Activated CD8-positive, alpha-beta memory T cell treated with anti-CD3 and anti-CD28 coated beads for 36 hours (primary cell): Measurements from ENCODE around the gene WNT3A. TPM values are rescaled to one million over a fixed set of nuclear protein-coding genes. Genes with fewer than 3 reads are reported as not detected.

Source experiments
- CTCF ChIA-PET: fragments of 350-600 bp; sonication (Branson Sonifier 250); formaldehyde crosslinking; loops from one replicate; lab custom pipeline; 2021; ENCODE audit warnings: antibody characterized with exemption; lab: Charles Lee
- POLR2A ChIA-PET: fragments of 350-600 bp; sonication (Branson Sonifier 250); formaldehyde crosslinking; loops from one replicate; lab custom pipeline; 2021; ENCODE audit warnings: antibody characterized with exemption; lab: Charles Lee
- total RNA-seq, 2 experiments: library from RNA; stranded (reverse); gene quantifications; one replicate each; pipeline ENCODE4 v1.2.3, GENCODE V29; 2021

Gene WNT3A
- total RNA-seq, 2 experiments from 2014 or later = not detected

DNA sequence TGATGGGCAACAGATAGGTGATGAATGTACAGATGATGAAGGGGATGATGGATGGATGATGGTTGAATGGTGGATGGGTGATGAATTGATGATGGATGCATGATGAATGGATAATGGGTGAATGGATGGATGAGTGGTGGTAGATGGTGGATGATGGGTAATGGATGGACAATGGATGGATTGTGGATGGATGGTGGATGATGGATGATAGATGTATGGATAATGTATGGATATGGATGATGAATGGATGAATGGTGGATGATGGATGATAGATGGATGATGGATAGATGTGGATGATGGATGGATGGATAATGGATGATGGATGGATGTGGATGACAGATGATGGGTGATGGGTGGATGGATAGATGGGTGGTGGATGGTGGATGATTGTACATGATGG, 35.7 kb downstream of the WNT3A start:
- ChIA-PET CTCF (no interaction called here), POLR2A (no interaction called here)

DNA sequence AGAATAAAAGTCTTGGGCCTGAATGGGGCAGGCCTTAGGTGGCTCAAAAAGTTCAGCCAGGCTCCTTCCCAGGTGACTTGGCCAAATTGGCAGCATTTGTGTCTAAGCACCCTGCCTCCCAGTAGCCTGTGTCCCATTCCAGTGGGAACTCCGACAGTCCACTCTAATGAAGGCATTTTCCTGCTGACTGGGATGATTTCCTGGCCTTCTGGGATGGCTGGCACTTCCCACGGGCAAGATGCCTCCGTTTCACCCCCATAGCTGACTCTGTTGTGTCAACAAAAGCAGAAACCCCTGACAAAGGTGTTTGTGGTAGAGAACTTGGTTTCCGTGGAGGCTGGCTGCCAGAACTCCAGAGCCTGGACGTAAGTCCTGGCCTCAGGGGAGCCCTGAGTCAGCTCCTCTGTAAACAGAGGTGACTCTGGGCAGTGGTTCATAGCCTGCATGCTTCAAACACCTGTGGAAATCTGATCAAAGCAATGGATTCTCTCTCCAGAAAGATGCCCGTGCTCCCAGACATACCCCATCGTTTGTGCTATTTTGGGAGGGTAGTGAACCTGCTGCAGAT, 36.6 kb downstream of the WNT3A start:
- CTCF ChIA-PET = no interaction called here
- POLR2A ChIA-PET = no interaction called here

DNA sequence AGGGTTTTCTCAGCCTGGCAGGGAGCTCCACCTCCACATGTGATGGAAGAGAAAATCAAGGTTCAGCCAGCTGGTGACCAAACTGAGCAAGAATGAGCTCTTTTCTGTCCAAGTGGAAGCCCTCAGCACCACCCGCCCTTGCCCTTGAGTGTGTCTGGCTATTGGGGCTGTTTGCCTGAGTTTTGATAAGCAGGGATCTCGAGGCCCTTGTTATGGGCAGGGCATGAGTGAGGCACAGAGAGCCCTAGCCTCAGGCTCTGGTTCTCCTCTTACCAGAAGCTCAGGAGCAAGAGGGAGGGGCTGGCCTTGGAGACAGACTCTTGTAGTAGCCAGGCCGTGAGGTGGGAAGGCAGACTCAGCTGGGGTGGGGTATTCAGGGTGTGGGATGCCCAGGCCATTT, 38.2 kb downstream of the WNT3A start:
- POLR2A ChIA-PET = no interaction called here
- CTCF ChIA-PET = no interaction called here

DNA sequence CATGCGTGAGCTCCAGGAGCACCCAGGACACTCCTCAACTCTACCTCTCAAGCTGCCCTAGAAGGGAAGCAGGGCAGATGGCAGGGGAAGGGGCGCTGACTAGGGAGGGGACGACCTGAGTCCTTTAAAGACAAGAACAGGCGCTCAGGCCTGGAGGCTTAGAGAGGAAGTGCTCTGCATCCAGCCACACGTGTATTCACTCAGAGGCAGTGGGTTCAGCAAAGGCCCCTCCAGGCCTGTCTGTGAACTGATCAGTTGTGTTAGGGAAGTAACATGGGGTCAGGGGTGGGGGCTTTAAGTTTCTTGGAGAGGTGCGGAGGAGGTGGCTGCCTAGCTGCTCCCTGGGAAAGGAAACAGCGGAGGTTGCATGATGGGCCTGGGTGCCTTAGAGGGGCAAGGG, 38.6 kb downstream of the WNT3A start:
- ChIA-PET CTCF (no interaction called here), POLR2A (no interaction called here)

DNA sequence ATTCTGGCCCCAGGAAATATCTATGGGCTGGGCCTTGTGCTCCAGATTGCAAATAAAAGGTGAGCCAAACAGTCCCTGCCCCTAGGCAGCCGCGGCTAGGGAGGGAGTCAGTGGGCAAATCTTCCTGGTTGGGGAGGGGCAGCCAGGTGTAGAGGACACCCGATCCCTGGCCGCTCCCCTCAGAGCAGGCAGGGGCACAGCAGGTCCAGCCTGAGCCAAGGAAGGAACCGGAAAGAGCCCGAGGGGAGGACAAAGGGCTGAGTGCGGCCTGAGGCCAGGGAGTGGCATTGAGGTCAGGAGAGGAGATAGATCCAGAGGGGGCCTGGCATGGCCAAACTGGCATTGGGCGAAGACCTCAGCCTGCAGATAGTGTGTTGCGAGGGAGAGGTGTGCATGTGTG, 39.1 kb downstream of the WNT3A start:
- POLR2A ChIA-PET = no interaction called here
- CTCF ChIA-PET = no interaction called here

DNA sequence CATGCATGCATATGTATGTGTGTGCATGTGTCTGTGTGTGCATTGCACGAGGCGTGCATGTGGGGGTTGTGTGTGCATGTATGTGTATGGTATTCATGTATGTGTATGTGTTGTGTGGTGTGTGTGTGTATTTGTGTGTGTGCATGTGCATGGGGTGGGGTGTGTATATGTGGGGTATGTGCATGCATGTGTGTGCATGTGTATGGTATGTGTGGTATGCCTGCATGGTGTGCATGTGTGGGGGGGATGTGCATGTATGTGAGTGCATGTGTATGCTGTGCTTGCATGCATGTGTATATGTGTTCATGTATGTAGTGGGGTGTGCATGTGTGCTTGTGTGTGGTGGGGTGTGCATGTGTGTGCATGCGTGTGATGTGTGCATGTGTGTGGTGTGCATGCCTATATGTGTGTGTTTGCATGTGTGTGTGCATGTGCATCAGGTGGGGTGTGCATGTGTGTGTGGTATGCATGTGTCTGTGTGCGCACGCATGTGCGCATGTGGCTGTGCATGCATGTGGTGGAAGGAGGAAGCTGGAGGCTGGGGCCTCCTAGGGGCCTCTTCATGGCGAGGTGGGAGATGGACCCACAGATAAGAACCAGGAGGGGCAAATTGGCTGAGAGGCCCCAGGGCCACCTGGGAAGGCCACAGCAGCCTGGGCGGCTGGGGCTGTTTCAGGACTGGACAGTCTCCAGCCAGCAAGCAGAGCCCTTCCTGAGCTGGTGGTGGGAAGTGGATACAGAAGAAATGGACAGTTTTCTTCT, 39.8 kb downstream of the WNT3A start:
- POLR2A ChIA-PET = no interaction called here
- CTCF ChIA-PET = no interaction called here

DNA sequence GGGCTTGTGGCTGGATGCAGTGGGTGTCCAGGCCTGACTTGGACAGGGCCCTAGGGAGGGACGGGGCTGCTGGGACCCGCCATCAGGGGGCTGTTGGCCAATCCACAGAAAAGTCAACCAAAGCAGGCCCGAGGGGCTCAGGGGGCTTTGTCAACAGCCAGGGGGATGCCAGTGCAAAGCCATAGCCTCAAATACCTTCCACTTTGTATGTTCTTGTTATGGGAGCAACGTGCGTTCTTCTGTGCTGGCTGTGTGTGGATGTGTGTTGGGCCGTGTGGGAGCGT, 40.3 kb downstream of the WNT3A start:
- CTCF ChIA-PET = no interaction called here

DNA sequence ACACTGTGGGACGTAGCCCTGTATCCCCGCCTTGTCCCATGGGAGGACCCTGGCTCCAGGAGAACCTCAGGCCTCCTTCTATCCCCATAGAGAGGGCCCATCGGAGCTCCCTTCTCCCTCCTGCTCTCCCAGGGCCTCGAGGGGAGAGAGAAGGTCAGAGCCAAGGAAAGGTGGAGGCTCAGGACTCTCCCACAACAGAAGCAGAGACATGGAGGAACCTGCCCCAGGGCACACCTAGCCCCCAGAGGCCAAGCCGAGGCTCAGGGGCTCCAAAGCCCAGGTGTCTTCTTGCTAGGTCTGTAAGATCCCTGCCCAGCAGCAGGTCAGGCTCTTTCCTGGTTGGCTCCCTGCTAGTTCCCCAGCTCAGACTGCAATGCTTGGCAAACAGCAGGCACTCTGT, 41.3 kb downstream of the WNT3A start:
- ChIA-PET POLR2A (no interaction called here), CTCF (interaction anchor here (0.5 kb wide), 1 partner anchor 38 kb away, joined by 3 read pairs; no protein-coding TSS in a partner anchor)

More for the DNA sequence above, 40.3 kb downstream of the WNT3A start:
- POLR2A ChIA-PET = no interaction called here

DNA sequence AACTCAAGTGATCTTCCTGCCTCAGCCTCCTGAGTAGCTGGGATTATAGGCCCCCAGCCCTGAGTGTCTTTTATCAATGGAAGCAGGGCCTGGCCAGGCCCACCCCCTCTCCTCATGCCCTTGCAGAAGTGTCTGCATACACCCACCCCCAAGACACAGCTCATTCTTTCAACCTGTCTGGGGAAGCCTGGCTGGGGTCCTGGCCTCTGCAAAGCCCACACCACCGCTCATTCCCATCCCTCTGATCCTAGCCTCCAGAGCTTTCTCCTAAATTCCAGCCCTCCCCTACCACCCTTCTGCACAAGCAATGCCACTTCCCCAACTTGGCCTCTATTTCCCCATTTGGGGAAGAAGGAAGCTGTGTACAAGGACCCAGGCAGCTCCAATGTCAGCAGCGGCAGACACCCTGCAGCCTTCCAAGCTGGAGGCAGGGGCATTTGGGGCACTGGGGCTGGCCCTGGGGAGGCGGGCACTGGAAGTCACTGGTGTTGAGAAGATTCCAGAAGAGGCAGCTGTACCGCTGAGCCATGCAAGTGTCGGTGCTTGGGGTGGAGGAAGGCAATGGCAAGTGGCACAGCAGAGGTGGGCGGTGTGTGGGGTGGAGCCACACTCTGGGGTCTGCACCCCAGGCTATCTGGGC, 42.0 kb downstream of the WNT3A start:
- ChIA-PET POLR2A (no interaction called here), CTCF (no interaction called here)

DNA sequence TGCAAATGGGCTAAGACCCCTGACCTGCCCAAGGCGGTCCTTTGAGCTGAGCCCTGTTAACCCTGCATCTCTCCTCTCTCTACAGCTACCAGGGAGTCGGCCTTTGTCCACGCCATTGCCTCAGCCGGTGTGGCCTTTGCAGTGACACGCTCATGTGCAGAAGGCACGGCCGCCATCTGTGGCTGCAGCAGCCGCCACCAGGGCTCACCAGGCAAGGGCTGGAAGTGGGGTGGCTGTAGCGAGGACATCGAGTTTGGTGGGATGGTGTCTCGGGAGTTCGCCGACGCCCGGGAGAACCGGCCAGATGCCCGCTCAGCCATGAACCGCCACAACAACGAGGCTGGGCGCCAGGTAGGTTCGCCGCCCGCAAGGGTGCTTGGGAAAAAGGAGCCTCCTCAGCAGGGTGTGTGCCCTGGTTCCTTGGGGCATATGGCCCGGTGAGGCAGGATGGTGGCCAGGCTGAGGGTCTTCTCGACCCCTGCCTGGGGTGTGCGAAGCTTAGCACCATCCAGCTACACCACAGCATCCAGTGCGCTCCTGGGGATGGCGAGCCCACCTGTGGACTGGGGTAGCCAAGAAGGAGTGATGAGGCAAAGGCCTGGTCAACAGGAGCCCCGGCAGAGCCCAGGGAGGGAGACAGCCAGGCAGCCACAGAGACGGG, 43.9 kb downstream of the WNT3A start:
- ChIA-PET CTCF (no interaction called here), POLR2A (no interaction called here)

DNA sequence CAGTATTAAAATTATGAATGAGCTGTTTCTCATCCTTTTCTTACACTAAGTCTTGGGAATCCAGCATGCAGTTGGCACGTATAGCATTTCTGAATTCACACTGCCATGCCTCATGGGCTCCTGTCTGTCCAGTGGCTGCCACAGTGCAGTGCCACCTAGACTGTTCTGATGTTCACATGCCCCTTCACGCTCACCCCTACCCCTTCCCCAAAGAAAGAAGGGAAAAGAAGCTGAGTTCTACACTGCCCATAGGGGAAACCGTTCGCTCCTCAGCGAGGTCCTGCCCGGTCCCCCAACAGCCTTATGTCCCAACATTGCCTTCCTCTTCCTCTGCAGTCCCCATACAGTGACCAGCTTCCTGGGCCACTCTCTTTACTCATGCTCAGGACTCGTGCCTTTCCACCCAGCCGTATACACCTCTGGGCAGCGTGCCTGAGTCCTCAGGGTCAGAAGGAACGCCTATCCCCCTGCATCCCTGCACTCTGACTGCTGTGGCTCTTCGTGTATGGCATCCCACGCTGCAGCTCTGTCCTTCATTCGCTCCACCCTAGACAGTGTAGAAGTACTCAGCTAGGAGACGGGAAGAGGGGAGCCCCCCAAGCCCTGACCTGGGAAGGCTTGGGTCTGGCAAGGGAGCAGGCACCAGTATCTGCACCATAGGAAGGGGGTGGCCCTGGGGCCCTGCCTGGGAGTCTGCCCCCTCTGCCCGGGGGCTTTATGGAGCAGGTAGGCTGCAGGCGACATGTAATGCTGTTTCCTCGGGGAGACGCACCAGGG, 51.6 kb downstream of the WNT3A start:
- CTCF ChIA-PET = interaction anchor here (1.8 kb wide), 1 partner anchor 443 kb away, joined by 5 read pairs; no protein-coding TSS in a partner anchor
- POLR2A ChIA-PET = no interaction called here

DNA sequence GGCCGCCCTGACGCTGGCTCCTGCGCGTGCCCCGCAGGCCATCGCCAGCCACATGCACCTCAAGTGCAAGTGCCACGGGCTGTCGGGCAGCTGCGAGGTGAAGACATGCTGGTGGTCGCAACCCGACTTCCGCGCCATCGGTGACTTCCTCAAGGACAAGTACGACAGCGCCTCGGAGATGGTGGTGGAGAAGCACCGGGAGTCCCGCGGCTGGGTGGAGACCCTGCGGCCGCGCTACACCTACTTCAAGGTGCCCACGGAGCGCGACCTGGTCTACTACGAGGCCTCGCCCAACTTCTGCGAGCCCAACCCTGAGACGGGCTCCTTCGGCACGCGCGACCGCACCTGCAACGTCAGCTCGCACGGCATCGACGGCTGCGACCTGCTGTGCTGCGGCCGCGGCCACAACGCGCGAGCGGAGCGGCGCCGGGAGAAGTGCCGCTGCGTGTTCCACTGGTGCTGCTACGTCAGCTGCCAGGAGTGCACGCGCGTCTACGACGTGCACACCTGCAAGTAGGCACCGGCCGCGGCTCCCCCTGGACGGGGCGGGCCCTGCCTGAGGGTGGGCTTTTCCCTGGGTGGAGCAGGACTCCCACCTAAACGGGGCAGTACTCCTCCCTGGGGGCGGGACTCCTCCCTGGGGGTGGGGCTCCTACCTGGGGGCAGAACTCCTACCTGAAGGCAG, 52.3 kb downstream of the WNT3A start:
- POLR2A ChIA-PET = interaction anchor here (1.6 kb wide), 1 partner anchor 23 kb away, joined by 3 read pairs; the partner anchor contains the start of gene ARF1
- CTCF ChIA-PET = interaction anchor here (1.8 kb wide), 1 partner anchor 442 kb away, joined by 5 read pairs; no protein-coding TSS in a partner anchor

DNA sequence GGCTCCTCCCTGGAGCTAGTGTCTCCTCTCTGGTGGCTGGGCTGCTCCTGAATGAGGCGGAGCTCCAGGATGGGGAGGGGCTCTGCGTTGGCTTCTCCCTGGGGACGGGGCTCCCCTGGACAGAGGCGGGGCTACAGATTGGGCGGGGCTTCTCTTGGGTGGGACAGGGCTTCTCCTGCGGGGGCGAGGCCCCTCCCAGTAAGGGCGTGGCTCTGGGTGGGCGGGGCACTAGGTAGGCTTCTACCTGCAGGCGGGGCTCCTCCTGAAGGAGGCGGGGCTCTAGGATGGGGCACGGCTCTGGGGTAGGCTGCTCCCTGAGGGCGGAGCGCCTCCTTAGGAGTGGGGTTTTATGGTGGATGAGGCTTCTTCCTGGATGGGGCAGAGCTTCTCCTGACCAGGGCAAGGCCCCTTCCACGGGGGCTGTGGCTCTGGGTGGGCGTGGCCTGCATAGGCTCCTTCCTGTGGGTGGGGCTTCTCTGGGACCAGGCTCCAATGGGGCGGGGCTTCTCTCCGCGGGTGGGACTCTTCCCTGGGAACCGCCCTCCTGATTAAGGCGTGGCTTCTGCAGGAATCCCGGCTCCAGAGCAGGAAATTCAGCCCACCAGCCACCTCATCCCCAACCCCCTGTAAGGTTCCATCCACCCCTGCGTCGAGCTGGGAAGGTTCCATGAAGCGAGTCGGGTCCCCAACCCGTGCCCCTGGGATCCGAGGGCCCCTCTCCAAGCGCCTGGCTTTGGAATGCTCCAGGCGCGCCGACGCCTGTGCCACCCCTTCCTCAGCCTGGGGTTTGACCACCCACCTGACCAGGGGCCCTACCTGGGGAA, 53.0 kb downstream of the WNT3A start:
- POLR2A ChIA-PET = interaction anchor here (1.6 kb wide), 1 partner anchor 22 kb away, joined by 3 read pairs; the partner anchor contains the start of gene ARF1
- CTCF ChIA-PET = interaction anchor here (1.1 to 1.8 kb wide), 2 partner anchors 56 to 441 kb away, joined by 5 read pairs; no protein-coding TSS in a partner anchor

DNA sequence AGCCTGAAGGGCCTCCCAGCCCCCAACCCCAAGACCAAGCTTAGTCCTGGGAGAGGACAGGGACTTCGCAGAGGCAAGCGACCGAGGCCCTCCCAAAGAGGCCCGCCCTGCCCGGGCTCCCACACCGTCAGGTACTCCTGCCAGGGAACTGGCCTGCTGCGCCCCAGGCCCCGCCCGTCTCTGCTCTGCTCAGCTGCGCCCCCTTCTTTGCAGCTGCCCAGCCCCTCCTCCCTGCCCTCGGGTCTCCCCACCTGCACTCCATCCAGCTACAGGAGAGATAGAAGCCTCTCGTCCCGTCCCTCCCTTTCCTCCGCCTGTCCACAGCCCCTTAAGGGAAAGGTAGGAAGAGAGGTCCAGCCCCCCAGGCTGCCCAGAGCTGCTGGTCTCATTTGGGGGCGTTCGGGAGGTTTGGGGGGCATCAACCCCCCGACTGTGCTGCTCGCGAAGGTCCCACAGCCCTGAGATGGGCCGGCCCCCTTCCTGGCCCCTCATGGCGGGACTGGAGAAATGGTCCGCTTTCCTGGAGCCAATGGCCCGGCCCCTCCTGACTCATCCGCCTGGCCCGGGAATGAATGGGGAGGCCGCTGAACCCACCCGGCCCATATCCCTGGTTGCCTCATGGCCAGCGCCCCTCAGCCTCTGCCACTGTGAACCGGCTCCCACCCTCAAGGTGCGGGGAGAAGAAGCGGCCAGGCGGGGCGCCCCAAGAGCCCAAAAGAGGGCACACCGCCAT, 53.8 kb downstream of the WNT3A start:
- POLR2A ChIA-PET = interaction anchor here (1.6 kb wide), 1 partner anchor 22 kb away, joined by 3 read pairs; the partner anchor contains the start of gene ARF1

DNA sequence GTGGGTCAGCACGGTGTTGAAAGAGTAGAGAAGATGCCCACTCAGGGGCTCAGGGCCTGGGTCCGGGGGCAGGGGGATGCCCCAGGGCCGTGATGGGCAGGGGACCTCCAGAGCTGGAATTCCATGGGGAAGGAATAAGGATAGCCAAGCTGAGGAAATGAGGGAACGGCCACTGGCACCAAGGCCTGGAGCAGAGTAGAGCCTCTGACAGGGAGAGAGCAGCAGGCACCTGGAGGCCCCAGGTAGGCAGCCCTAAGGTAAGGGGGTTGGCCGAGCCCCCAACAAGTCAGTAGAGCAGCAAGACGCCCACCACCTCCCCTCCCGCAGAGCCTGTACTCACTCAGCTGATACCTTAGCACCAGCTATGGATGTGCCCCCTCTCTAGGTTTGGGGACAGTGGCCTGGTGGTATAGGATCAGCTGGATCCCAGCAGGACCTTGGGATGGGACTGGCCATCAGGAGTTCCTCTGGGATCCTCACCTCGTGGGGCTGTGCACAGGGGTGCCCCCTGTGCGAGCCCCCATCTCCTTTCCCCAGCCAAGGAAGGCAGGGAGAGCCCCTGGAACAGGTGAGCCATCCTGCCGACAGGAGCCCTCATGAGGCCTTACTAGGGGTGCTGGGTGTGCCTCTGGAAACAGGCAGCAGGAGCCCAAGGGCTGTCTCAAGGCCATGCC, 54.8 kb downstream of the WNT3A start:
- CTCF ChIA-PET = no interaction called here

More for the DNA sequence above, 53.8 kb downstream of the WNT3A start:
- CTCF ChIA-PET = interaction anchor here (1.1 to 1.8 kb wide), 2 partner anchors 57 to 440 kb away, joined by 5 read pairs; no protein-coding TSS in a partner anchor

DNA sequence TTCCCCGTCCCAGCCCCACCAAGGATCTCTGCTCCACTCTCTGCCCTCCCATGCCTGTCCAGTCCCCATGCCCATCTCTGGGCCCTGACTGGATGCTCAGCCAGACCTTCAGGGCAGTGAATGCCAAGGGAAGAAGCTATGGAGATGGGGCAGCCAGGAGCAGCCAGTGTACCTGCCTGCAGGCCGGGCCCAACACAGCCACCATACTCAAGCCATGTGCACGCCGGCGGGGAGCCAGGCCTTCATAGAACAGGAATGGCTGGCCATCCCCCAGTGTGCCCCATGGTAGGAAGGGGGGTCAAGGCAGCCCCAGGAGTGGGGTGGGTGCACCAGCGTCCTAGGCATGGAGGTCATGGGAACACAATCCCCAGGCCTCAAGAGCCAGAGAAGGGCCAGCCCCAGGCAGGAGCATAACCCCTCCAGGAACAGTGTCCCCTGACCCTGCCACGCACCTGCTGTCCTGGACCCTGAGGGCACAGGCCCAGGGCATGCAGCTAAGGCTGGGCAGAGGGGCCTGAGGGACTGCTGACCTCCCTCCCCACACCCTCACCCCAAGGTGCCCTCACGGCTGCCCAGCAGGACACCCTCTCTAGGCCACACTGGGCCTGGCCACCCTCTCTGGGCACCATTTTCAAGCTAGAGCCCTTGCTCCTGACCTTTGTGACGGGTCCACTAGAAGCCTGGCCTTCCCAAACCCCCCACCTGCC, 55.4 kb downstream of the WNT3A start:
- ChIA-PET POLR2A (no interaction called here), CTCF (no interaction called here)

More for the DNA sequence above, 54.8 kb downstream of the WNT3A start:
- POLR2A ChIA-PET = no interaction called here
